ENCODE data around the gene ASPHD2.

The ASPHD2 gene

DNA sequence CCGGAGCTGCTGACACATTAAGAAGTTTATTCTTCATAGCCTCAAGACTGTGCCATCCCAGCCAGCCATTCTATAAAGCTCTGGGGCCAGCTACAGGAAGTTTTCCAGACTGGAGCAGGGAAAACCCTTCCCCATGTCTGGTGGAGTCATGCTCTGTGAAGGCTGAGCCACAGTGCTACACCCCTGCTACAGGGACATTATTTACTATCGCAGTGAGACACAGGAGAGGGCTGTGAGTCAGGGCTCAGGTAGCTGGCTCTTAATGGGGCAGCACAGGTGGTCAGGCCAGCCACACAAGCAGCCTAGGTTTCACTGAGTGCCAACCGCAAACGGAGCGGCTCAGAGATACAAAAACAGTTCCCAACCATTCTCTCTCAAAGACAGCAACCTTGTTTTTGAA, 42.5 kb downstream of the ASPHD2 start:
- H3K4me3 ChIP-seq (ENCODE audit: control insufficient read depth, low read depth, low read length): no peak overlapping the region
- TF ChIP-seq, protein P1, sequence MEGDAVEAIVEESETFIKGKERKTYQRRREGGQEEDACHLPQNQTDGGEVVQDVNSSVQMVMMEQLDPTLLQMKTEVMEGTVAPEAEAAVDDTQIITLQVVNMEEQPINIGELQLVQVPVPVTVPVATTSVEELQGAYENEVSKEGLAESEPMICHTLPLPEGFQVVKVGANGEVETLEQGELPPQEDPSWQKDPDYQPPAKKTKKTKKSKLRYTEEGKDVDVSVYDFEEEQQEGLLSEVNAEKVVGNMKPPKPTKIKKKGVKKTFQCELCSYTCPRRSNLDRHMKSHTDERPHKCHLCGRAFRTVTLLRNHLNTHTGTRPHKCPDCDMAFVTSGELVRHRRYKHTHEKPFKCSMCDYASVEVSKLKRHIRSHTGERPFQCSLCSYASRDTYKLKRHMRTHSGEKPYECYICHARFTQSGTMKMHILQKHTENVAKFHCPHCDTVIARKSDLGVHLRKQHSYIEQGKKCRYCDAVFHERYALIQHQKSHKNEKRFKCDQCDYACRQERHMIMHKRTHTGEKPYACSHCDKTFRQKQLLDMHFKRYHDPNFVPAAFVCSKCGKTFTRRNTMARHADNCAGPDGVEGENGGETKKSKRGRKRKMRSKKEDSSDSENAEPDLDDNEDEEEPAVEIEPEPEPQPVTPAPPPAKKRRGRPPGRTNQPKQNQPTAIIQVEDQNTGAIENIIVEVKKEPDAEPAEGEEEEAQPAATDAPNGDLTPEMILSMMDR (IDR thresholded peaks at IDR 0.05; ENCODE audit: control insufficient read depth, insufficient read depth, low read depth, low read length, missing control alignments): no peak
- no peak for DNase-seq (ENCODE audit: low read depth)

DNA sequence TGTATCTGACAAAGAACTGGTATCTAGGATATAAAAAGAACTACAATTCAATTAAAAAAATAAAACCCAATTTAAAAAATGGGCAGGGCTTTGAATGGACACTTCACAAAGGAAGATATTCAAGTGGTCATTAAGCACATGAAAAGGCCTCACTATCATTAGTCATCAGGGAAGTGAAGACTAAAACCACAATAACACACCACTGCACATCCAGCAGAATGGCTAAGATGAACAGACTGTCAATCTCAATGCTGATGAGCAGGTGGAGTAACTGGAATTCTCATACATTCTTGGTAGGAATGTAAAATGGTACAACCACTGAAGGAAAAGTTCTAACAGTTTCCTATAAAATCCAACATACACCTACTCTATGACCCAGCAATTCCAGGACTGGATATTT, 45.6 kb downstream of the ASPHD2 start:
- H3K4me3 ChIP-seq (ENCODE audit: control insufficient read depth, low read depth, low read length): no peak overlapping the region
- TF ChIP-seq, protein P1 (IDR thresholded peaks at IDR 0.05; ENCODE audit: control insufficient read depth, insufficient read depth, low read depth, low read length, missing control alignments): no peak
- DNase-seq (ENCODE audit: low read depth): no peak

DNA sequence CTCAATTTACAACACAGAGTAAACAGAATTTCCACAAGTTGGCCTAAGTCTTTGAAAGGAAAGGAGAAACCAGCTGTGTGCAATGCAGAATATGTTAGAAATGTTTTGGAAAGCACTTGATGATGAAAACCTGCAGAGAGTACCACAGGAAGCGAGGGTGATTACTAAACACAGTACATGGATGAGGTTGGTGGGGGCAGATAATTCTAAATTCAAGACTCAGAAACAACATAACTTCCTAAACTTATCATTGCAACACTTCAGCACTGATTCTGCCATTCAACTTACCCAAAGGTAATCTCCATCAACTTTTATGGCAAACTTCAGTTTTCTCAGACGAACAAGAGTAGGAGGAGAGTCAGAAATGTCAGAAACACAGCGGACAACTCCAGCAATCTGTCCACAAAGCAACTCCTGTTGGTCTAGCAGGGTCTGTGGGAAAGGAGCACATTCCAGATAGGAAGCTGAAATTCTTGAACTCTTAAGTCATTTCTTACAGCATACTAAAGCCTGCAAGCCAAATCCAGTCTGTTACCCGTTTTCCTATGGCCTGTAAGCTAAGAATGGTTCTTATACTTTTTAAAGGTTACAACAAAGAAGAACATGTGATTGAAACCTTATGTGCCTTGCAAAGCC, 47.8 kb downstream of the ASPHD2 start:
- TF ChIP-seq, protein P1 (IDR thresholded peaks at IDR 0.05; ENCODE audit: control insufficient read depth, insufficient read depth, low read depth, low read length, missing control alignments): no peak
- no peak overlapping the region for H3K4me3 ChIP-seq (ENCODE audit: control insufficient read depth, low read depth, low read length)
- no peak for DNase-seq (ENCODE audit: low read depth)

DNA sequence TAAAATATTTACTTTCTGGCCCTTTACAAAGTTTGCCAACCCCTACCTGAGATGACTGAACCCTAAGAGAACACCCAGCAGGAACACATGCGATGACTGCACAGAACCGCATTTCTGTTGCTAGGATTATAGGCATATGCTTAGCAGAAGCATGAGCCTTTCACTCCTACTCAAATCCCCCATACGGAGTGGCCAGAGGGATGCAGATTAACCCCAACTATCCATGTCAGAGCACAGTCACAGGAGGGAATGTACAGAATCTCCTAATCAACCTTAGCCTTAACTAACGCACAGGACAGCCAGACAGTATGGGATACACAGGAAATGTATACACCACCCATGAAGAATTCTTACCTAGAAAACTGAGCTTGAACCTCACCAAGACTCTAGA, 48.3 kb downstream of the ASPHD2 start:
- TF ChIP-seq, protein P1 (IDR thresholded peaks at IDR 0.05; ENCODE audit: control insufficient read depth, insufficient read depth, low read depth, low read length, missing control alignments): no peak
- no peak for DNase-seq (ENCODE audit: low read depth)
- no peak overlapping the region for H3K4me3 ChIP-seq (ENCODE audit: control insufficient read depth, low read depth, low read length)

DNA sequence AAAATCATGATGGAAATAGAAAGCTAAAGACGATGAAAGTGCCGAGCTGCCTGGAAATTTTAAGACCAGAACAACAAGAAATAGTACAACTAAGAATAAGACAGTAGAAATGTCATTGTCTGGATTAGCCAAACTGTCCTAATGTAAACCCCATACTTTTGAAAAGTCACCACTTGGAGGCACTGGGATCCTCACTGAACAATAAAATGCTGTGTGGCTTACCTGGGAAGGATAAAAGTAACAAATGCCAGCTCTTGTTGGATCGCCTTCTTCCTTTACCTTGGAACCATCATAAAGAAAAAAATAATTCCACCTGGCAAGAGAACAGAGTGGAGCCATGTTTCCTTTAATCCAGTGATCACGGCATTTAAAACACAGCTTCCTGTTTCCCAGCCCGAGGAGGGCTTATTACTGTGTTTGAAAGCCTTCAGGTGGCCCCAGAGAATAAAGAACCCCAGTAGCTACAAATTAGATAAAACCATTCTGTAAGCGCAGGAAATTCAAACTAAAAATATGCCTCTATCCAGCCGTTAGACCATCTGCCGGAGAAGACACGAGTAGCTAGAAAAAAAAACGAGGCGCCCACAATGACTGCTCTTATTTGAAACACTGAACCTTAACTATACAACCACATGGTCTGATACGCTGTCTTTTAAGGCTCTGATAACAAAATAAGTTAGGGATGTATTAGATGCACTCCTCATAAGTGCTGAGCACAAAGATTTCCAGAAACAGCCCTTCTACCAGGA, 50.2 kb downstream of the ASPHD2 start:
- H3K4me3 ChIP-seq (ENCODE audit: control insufficient read depth, low read depth, low read length): no peak overlapping the region
- DNase-seq (ENCODE audit: low read depth): no peak
- TF ChIP-seq, protein P1 (IDR thresholded peaks at IDR 0.05; ENCODE audit: control insufficient read depth, insufficient read depth, low read depth, low read length, missing control alignments): no peak

DNA sequence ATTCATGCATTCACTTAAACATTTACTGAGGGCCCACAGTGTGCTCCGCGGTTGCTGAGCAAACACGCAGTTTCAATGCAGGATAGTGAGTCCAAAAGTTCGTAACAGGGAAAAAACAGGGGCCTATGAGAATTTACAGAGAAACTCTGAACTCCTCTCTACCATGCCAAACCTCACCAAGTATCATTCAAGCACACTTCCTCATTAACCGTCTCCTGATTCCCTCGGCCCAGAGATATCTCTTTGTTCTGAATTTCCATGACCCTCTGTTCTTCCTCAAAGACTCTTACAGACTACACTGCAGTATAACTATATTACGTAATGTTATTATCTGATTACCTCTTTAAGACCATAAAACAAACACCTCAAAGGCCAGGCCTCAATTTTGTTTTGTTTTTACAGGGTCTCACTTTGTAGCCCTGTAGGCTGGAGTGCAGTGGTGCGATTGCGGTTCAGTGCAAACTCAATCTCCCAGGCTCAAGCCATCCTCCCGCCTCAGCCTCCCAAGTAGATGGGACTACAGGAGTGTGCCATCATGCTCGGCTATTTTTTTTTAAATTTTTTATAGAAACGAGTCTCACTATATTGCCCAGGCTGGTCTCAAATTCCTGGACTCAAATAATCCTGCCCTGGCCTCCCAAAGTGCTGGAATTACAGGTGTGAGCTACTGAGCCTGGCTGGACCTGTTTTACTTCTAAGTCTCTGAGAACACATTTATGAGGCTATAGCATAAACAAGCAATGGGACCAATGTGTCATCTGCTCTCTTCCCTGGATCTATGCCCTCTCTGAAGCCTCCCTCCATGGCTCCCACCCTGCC, 50.9 kb downstream of the ASPHD2 start:
- no peak for DNase-seq (ENCODE audit: low read depth)
- TF ChIP-seq, protein P1 (IDR thresholded peaks at IDR 0.05; ENCODE audit: control insufficient read depth, insufficient read depth, low read depth, low read length, missing control alignments): no peak
- no peak overlapping the region for H3K4me3 ChIP-seq (ENCODE audit: control insufficient read depth, low read depth, low read length)
